Measurements from ENCODE around the gene CACNA1F.

DNA sequence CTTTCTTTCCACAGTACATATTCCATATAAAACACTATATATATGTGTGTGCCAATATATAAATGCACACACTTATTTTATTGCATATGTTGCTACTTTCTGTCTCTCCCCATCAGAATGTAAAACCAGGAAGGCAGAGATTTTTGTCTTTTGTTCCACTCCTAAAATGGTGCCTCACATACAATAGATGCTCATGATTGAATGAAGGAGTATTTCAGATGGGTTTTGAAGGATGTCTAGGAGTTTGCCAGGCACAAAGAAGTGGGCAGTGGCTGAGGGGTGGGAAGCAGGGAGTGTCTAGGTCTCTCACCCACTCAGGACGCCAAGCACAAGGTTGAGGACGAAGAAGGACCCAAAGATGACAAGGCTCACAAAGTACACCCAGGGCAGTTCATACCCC lies 5.4 kb downstream of the CACNA1F start:
- no peak for TF ChIP-seq GLIS3 (CRISPR knock-in tag; IDR thresholded peaks at IDR 0.05)
- TF ChIP-seq ZFP3 (CRISPR knock-in tag; IDR thresholded peaks at IDR 0.05): peak; percentile 92
- TF ChIP-seq, protein P1, sequence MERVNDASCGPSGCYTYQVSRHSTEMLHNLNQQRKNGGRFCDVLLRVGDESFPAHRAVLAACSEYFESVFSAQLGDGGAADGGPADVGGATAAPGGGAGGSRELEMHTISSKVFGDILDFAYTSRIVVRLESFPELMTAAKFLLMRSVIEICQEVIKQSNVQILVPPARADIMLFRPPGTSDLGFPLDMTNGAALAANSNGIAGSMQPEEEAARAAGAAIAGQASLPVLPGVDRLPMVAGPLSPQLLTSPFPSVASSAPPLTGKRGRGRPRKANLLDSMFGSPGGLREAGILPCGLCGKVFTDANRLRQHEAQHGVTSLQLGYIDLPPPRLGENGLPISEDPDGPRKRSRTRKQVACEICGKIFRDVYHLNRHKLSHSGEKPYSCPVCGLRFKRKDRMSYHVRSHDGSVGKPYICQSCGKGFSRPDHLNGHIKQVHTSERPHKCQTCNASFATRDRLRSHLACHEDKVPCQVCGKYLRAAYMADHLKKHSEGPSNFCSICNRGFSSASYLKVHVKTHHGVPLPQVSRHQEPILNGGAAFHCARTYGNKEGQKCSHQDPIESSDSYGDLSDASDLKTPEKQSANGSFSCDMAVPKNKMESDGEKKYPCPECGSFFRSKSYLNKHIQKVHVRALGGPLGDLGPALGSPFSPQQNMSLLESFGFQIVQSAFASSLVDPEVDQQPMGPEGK (CRISPR knock-in tag; IDR thresholded peaks at IDR 0.05; ENCODE audit: borderline replicate concordance): no peak
- TF ChIP-seq PPARA (CRISPR knock-in tag; IDR thresholded peaks at IDR 0.05; ENCODE audit: borderline replicate concordance): no peak
- no peak for TF ChIP-seq ZNF565 (CRISPR knock-in tag; conservative IDR thresholded peaks at IDR 0.05; ENCODE audit: low read depth)

Measured in SK-N-SH treated with all-trans-retinoic acid at 6 μM for 48 hours (cell line).